ENCODE data around the gene TOPAZ1. TPM values are rescaled to one million over a fixed set of nuclear protein-coding genes. Genes with fewer than 3 reads are reported as not detected.

Gene TOPAZ1
- total and polyA plus RNA-seq, 2 of the 13 experiments (the other 11 are each of a cell fraction or from before 2014, with no cell fraction given), result not detected

GRCh38 chr3:44338010-44338827 lies 96.5 kb downstream of the TOPAZ1 start, which contains the start of gene TCAIM (continued):
- TF ChIP-seq THAP9 (CRISPR knock-in tag; IDR thresholded peaks at IDR 0.05; ENCODE audit: borderline replicate concordance), result peak; percentile 96
- no peak for TF ChIP-seq DDIT3 (CRISPR knock-in tag; IDR thresholded peaks at IDR 0.05)
- TF ChIP-seq ZFP91 (CRISPR knock-in tag; IDR thresholded peaks at IDR 0.05; ENCODE audit: borderline replicate concordance), result peak; percentile 97
- peak; percentile 77 for TF ChIP-seq ELF1 (CRISPR knock-in tag; IDR thresholded peaks at IDR 0.05)
- peak; percentile 87; the same call in 1 of the 2 replicates for TF ChIP-seq TARDBP (CRISPR knock-in tag; IDR thresholded peaks at IDR 0.05)
- no peak for TF ChIP-seq DMTF1 (CRISPR knock-in tag; IDR thresholded peaks at IDR 0.05)
- TF ChIP-seq SRSF1 (optimal IDR thresholded peaks at IDR 0.05; ENCODE audit: low read depth, low read length), result no peak
- peak; percentile 66; the same call in 1 of the 2 replicates for TF ChIP-seq ZNF337 (CRISPR knock-in tag; IDR thresholded peaks at IDR 0.05; ENCODE audit: borderline replicate concordance, low read depth)
- TF ChIP-seq ZSCAN21 (CRISPR knock-in tag; IDR thresholded peaks at IDR 0.05; ENCODE audit: borderline replicate concordance), result peak; percentile 98
- TF ChIP-seq AGO1 (IDR thresholded peaks at IDR 0.05; ENCODE audit: low read depth, low read length, poor library complexity, severe bottlenecking), result peak; percentile 69
- peak; percentile 91; the same call in 1 of the 2 replicates for TF ChIP-seq ZNF431 (CRISPR knock-in tag; IDR thresholded peaks at IDR 0.05; ENCODE audit: borderline replicate concordance, low read depth)
- TF ChIP-seq XRCC5 (optimal IDR thresholded peaks at IDR 0.05; ENCODE audit: low read length), result peak; percentile 64
- no peak; the same call in 1 of the 2 replicates for TF ChIP-seq PBX3 (CRISPR knock-in tag; IDR thresholded peaks at IDR 0.05; ENCODE audit: borderline replicate concordance)
- TF ChIP-seq NR0B2 (CRISPR knock-in tag; IDR thresholded peaks at IDR 0.05), result peak; percentile 95
- peak; percentile 91 for TF ChIP-seq MYPOP (CRISPR knock-in tag; IDR thresholded peaks at IDR 0.05)

Measured in HepG2 (cell line).